DMS153 (cell line): ENCODE data around the gene TXNDC16.
A peak's percentile ranks its signal among the peaks of the same experiment; 100 is the strongest.
"Not testable (repeated sequence)": the region's sequence is repeated elsewhere in the genome, so short reads cannot be mapped to it uniquely, and the experiment has no call there.

ENCODE experiments used
- DNase-seq: peaks from one replicate; lab custom pipeline; 2025; lab: John Stamatoyannopoulos, UW

TXNDC16 gene

GRCh38 chr14:52538623-52539022 is 13.7 kb downstream of the TXNDC16 start:
- no peak for DNase-seq

GRCh38 chr14:52536269-52536668 is 16.0 kb downstream of the TXNDC16 start:
- no peak for DNase-seq

GRCh38 chr14:52531481-52531880 is 20.8 kb downstream of the TXNDC16 start:
- no peak for DNase-seq

- DNase-seq = no peak
Observed at GRCh38 chr14:52527052-52527451, 25.3 kb downstream of the TXNDC16 start.

- DNase-seq = no peak
Observed at GRCh38 chr14:52522581-52523345, 29.5 kb downstream of the TXNDC16 start.

- DNase-seq = no peak
Observed at GRCh38 chr14:52522033-52522432, 30.3 kb downstream of the TXNDC16 start.

GRCh38 chr14:52514046-52514811 is 38.1 kb downstream of the TXNDC16 start:
- no peak for DNase-seq

GRCh38 chr14:52513249-52513648 is 39.1 kb downstream of the TXNDC16 start:
- no peak for DNase-seq

GRCh38 chr14:52494444-52494843 is 57.9 kb downstream of the TXNDC16 start:
- DNase-seq = no peak

- no peak for DNase-seq
Observed at GRCh38 chr14:52485350-52485960, 66.8 kb downstream of the TXNDC16 start.

- no peak for DNase-seq
Observed at GRCh38 chr14:52481864-52482263, 70.4 kb downstream of the TXNDC16 start.

GRCh38 chr14:52473557-52473956 is 78.7 kb downstream of the TXNDC16 start:
- peak; percentile 2 for DNase-seq

GRCh38 chr14:52472728-52473127 is 79.6 kb downstream of the TXNDC16 start:
- DNase-seq = no peak

- not testable (repeated sequence) for DNase-seq
Observed at GRCh38 chr14:52472251-52472650, 80.1 kb downstream of the TXNDC16 start.

- DNase-seq = no peak
Observed at GRCh38 chr14:52467515-52468266, 84.6 kb downstream of the TXNDC16 start.

- DNase-seq = no peak
Observed at GRCh38 chr14:52464175-52464574, 88.1 kb downstream of the TXNDC16 start.

GRCh38 chr14:52463375-52463774 is 88.9 kb downstream of the TXNDC16 start:
- no peak for DNase-seq

- no peak for DNase-seq
Observed at GRCh38 chr14:52461721-52462120, 90.6 kb downstream of the TXNDC16 start.

- no peak for DNase-seq
Observed at GRCh38 chr14:52458721-52459085, 93.6 kb downstream of the TXNDC16 start.

GRCh38 chr14:52457411-52457810 is 94.9 kb downstream of the TXNDC16 start:
- no peak for DNase-seq

- no peak for DNase-seq
Observed at GRCh38 chr14:52455291-52456088, 96.8 kb downstream of the TXNDC16 start.
